K562 (cell line): Measurements from ENCODE around the gene ICAM1. TPM values are rescaled to one million over a fixed set of nuclear protein-coding genes. Genes with fewer than 3 reads are reported as not detected.
A peak's percentile ranks its signal among the peaks of the same experiment; 100 is the strongest.

Experiments used
- CTBP1 ChIP-seq: fragments of 450-650 bp; IDR thresholded peaks from 2 replicates; pipeline ENCODE4 v1.6.1; 2016; ENCODE audit warnings: borderline replicate concordance
- ESRRA ChIP-seq: fragments of 450-650 bp; IDR thresholded peaks from 2 replicates; pipeline ENCODE4 v1.6.1; 2014; ENCODE audit warnings: low read depth, mild to moderate bottlenecking, moderate library complexity, borderline replicate concordance
- HMG20A ChIP-seq: fragments of 450-650 bp; formaldehyde crosslinking; conservative IDR thresholded peaks from 2 replicates; pipeline ENCODE4 v1.4.0; 2020; ENCODE audit warnings: mild to moderate bottlenecking, mixed read lengths
- L3MBTL2 ChIP-seq: fragments of 450-650 bp; IDR thresholded peaks from 2 replicates; pipeline ENCODE4 v1.6.1; 2016; ENCODE audit warnings: mild to moderate bottlenecking, moderate library complexity
- NONO ChIP-seq, 2 experiments: fragments of 200-400 bp in 1 of 2; fragments of 450-650 bp in 1 of 2; formaldehyde crosslinking in 1 of 2; IDR thresholded peaks; 2 replicates each; pipeline ENCODE4 v1.6.1; 2017; ENCODE audit warnings: low read depth in 2 of 2, mild to moderate bottlenecking in 2 of 2, moderate library complexity in 2 of 2, low read length in 1 of 2
- PHF8 ChIP-seq: fragments of 200-600 bp; sonication (generic); IDR thresholded peaks from 2 replicates; pipeline ENCODE4 v1.6.1; 2012; ENCODE audit warnings: mixed run types, mild to moderate bottlenecking, inconsistent platforms, low read length, moderate library complexity, borderline replicate concordance
- POLR2AphosphoS5 ChIP-seq: IDR thresholded peaks from 2 replicates; pipeline ENCODE4 v1.6.1; 2011; ENCODE audit warnings: mild to moderate bottlenecking, low read depth, low read length, moderate library complexity; ENCODE audit not compliant: control insufficient read depth, insufficient read depth
- POLR2H ChIP-seq: IDR thresholded peaks from 2 replicates; pipeline ENCODE4 v1.6.1; 2016; ENCODE audit warnings: missing genetic modification characterization, low read depth, mild to moderate bottlenecking, control low read depth, missing compliant biosample characterization, moderate library complexity
- RAD51 ChIP-seq: fragments of 450-650 bp; IDR thresholded peaks from 2 replicates; pipeline ENCODE4 v1.7.1; 2016; ENCODE audit warnings: low read depth, mild to moderate bottlenecking, borderline replicate concordance
- RBM22 ChIP-seq: fragments of 200-400 bp; formaldehyde crosslinking; IDR thresholded peaks from 2 replicates; pipeline ENCODE4 v1.6.1; 2018; ENCODE audit warnings: low read length, low read depth; ENCODE audit not compliant: poor library complexity, severe bottlenecking
- TAF1 ChIP-seq: IDR thresholded peaks from 2 replicates; pipeline ENCODE4 v1.6.1; 2011; ENCODE audit warnings: mild to moderate bottlenecking, low read length, moderate library complexity; ENCODE audit not compliant: insufficient read depth, control insufficient read depth, severe bottlenecking; ENCODE audit errors: extremely low read depth
- XRCC5 ChIP-seq: fragments of 200-400 bp; formaldehyde crosslinking; IDR thresholded peaks from 2 replicates; pipeline ENCODE4 v1.6.1; 2017; ENCODE audit warnings: low read depth, mild to moderate bottlenecking, low read length
- ZBTB1 ChIP-seq: sonication (generic); formaldehyde crosslinking; IDR thresholded peaks from 2 replicates; pipeline ENCODE4 v1.8.1; 2023; ENCODE audit warnings: missing genetic modification reagents, low read depth, mild to moderate bottlenecking, borderline replicate concordance
- ZNF445 ChIP-seq: fragments of 250-450 bp; sonication (Bioruptor Pico); IDR thresholded peaks from 2 replicates; pipeline ENCODE4 v1.4.0; 2020; ENCODE audit warnings: low read depth, mild to moderate bottlenecking, moderate library complexity
- ZNF75A ChIP-seq: fragments of 450-650 bp; formaldehyde crosslinking; IDR thresholded peaks from 2 replicates; pipeline ENCODE4 v1.4.0; 2020; ENCODE audit warnings: mild to moderate bottlenecking
- polyA plus RNA-seq, 8 experiments: library from polyadenylated mRNA; depleted of rRNA in 4 of 8; stranded (reverse) in 5 of 8; unstranded in 3 of 8; fragments of >200 nt; fragmentation: Nextera tagmentation in 2 of 8; fragmentation: Illumina TruSeq in 1 of 8; extraction: Ambion mirVana in 2 of 8; extraction: Trizol in 1 of 8; gene quantifications; 2 replicates each; pipeline versions ENCODE4 v1.2.1 to v1.2.3, GENCODE V29; 2011 to 2014; ENCODE audit warnings: inconsistent platforms in 1 of 8, missing spikeins in 1 of 8
- total RNA-seq, 7 experiments: library from RNA; depleted of rRNA in 6 of 7; stranded (reverse); fragments of >200 nt in 6 of 7; fragmentation: Illumina TruSeq in 2 of 7; extraction: Trizol in 2 of 7; gene quantifications; 2 replicates each; pipeline versions ENCODE4 v1.2.1 to v1.2.3, GENCODE V29; 2011 to 2021; ENCODE audit warnings: low replicate concordance in 1 of 7
- TF ChIP-seq, protein P1 (sequence below), 2 experiments: IDR thresholded peaks; 2 replicates each; pipeline ENCODE4 v1.6.1; 2012; ENCODE audit warnings: improper control_type of control experiment in 2 of 2, low read depth in 2 of 2, low read length in 2 of 2, borderline replicate concordance in 1 of 2
- TF ChIP-seq, protein P2 (sequence below): fragments of 250-450 bp; sonication (Bioruptor Pico); IDR thresholded peaks from 2 replicates; pipeline ENCODE4 v1.4.0; 2020; ENCODE audit warnings: mild to moderate bottlenecking, moderate library complexity
- TF ChIP-seq, protein P3 (sequence below): IDR thresholded peaks from 3 replicates; pipeline ENCODE4 v1.6.1; 2011; ENCODE audit warnings: borderline replicate concordance, mild to moderate bottlenecking; ENCODE audit not compliant: insufficient read length, insufficient read depth
- TF ChIP-seq, protein P4 (sequence below): fragments of 200-800 bp; sonication (Bioruptor generic); IDR thresholded peaks from 2 replicates; pipeline ENCODE4 v1.6.1; 2017; ENCODE audit warnings: missing genetic modification characterization, missing compliant biosample characterization

The ICAM1 gene
- total and polyA plus RNA-seq, 9 of the 15 experiments (the other 6 are each of a cell fraction or from before 2014, with no cell fraction given), result 2.3 to 24.4 (median 13.4) TPM

DNA sequence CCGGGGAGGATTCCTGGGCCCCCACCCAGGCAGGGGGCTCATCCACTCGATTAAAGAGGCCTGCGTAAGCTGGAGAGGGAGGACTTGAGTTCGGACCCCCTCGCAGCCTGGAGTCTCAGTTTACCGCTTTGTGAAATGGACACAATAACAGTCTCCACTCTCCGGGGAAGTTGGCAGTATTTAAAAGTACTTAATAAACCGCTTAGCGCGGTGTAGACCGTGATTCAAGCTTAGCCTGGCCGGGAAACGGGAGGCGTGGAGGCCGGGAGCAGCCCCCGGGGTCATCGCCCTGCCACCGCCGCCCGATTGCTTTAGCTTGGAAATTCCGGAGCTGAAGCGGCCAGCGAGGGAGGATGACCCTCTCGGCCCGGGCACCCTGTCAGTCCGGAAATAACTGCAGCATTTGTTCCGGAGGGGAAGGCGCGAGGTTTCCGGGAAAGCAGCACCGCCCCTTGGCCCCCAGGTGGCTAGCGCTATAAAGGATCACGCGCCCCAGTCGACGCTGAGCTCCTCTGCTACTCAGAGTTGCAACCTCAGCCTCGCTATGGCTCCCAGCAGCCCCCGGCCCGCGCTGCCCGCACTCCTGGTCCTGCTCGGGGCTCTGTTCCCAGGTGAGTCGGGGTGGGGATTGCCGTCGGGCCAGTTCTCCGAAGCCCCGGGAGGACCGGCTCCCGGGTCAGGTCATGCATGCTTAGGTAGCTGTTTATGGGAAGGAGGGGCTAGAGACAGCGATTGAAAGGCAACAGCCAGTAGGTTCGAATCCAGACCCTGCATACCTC is at the start of gene ICAM1 (continued):
- TF ChIP-seq RBM22 (peak; percentile 55), RAD51 (peak; percentile 39; the same call in 1 of the 2 replicates), CTBP1 (peak; percentile 60; the same call in 1 of the 2 replicates), ESRRA (peak; percentile 35; the same call in 1 of the 2 replicates), POLR2H (tag) (peak; percentile 89; the same call in 1 of the 2 replicates), ZNF75A (CRISPR knock-in tag) (no peak), L3MBTL2 (peak; percentile 99), HMG20A (no peak), NONO (IDR thresholded peaks at IDR 0.05; ENCODE audit: low read depth in 2 of 2, low read length in 1 of 2) (peak in 1 of 2 experiments; percentile 40; a peak in 1 of 4 replicates), TAF1 (peak; percentile 66), PHF8 (peak; percentile 66; the same call in 1 of the 2 replicates), ZNF445 (no peak), ZBTB1 (CRISPR knock-in tag) (peak; percentile 46; the same call in 1 of the 2 replicates), POLR2AphosphoS5 (peak; percentile 51; the same call in 1 of the 2 replicates), XRCC5 (peak; percentile 9; the same call in 1 of the 2 replicates)
- TF ChIP-seq, protein P1, sequence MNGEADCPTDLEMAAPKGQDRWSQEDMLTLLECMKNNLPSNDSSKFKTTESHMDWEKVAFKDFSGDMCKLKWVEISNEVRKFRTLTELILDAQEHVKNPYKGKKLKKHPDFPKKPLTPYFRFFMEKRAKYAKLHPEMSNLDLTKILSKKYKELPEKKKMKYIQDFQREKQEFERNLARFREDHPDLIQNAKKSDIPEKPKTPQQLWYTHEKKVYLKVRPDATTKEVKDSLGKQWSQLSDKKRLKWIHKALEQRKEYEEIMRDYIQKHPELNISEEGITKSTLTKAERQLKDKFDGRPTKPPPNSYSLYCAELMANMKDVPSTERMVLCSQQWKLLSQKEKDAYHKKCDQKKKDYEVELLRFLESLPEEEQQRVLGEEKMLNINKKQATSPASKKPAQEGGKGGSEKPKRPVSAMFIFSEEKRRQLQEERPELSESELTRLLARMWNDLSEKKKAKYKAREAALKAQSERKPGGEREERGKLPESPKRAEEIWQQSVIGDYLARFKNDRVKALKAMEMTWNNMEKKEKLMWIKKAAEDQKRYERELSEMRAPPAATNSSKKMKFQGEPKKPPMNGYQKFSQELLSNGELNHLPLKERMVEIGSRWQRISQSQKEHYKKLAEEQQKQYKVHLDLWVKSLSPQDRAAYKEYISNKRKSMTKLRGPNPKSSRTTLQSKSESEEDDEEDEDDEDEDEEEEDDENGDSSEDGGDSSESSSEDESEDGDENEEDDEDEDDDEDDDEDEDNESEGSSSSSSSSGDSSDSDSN (IDR thresholded peaks at IDR 0.05; ENCODE audit: borderline replicate concordance in 1 of 2, low read depth in 2 of 2, low read length in 2 of 2), result peak; percentile 61 to 75; a peak in 3 of 4 replicates
- TF ChIP-seq, protein P2, sequence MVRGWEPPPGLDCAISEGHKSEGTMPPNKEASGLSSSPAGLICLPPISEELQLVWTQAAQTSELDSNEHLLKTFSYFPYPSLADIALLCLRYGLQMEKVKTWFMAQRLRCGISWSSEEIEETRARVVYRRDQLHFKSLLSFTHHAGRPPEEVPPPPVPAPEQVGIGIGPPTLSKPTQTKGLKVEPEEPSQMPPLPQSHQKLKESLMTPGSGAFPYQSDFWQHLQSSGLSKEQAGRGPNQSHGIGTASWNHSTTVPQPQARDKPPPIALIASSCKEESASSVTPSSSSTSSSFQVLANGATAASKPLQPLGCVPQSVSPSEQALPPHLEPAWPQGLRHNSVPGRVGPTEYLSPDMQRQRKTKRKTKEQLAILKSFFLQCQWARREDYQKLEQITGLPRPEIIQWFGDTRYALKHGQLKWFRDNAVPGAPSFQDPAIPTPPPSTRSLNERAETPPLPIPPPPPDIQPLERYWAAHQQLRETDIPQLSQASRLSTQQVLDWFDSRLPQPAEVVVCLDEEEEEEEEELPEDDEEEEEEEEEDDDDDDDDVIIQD, result no peak
- TF ChIP-seq, protein P3, sequence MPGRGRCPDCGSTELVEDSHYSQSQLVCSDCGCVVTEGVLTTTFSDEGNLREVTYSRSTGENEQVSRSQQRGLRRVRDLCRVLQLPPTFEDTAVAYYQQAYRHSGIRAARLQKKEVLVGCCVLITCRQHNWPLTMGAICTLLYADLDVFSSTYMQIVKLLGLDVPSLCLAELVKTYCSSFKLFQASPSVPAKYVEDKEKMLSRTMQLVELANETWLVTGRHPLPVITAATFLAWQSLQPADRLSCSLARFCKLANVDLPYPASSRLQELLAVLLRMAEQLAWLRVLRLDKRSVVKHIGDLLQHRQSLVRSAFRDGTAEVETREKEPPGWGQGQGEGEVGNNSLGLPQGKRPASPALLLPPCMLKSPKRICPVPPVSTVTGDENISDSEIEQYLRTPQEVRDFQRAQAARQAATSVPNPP, result no peak
- TF ChIP-seq, protein P4, sequence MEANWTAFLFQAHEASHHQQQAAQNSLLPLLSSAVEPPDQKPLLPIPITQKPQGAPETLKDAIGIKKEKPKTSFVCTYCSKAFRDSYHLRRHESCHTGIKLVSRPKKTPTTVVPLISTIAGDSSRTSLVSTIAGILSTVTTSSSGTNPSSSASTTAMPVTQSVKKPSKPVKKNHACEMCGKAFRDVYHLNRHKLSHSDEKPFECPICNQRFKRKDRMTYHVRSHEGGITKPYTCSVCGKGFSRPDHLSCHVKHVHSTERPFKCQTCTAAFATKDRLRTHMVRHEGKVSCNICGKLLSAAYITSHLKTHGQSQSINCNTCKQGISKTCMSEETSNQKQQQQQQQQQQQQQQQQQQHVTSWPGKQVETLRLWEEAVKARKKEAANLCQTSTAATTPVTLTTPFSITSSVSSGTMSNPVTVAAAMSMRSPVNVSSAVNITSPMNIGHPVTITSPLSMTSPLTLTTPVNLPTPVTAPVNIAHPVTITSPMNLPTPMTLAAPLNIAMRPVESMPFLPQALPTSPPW (CRISPR knock-in tag), result peak; percentile 82
